ENCODE data around the gene SNX21. TPM values are rescaled to one million over a fixed set of nuclear protein-coding genes. Genes with fewer than 3 reads are reported as not detected.
"Not testable (repeated sequence)": the region's sequence is repeated elsewhere in the genome, so short reads cannot be mapped to it uniquely, and the experiment has no call there.

SNX21 gene, protein sequence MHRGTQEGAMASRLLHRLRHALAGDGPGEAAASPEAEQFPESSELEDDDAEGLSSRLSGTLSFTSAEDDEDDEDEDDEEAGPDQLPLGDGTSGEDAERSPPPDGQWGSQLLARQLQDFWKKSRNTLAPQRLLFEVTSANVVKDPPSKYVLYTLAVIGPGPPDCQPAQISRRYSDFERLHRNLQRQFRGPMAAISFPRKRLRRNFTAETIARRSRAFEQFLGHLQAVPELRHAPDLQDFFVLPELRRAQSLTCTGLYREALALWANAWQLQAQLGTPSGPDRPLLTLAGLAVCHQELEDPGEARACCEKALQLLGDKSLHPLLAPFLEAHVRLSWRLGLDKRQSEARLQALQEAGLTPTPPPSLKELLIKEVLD
- polyA plus RNA-seq (2013, experiment 1 of 4) = 12.9 TPM
- polyA plus RNA-seq (2013, experiment 2 of 4) = 12.3 TPM
- 10.7 TPM for polyA plus RNA-seq (2013, experiment 3 of 4)
- 13.3 TPM for polyA plus RNA-seq (2013, experiment 4 of 4)

GRCh38 chr20:45833030-45833882 lies at the start of gene SNX21:
Gene SNX21, plus strand, starts transcription at chr20:45833799. Its CDS starts 121 bp downstream, at chr20:45833920.
- WGBS, 2 experiments = 14 to 17% methylated on average over 35 of the region's 35 CpGs
- Histone ChIP-seq H3K27ac (ENCODE audit: insufficient read depth, low read depth, low read length, poor library complexity, severe bottlenecking) (peak within 1 kb of the TSS; percentile 30), H3K27me3 (ENCODE audit: control insufficient read depth, insufficient read depth, low read length, poor library complexity, severe bottlenecking) (no peaks in the 10 kb centered on the region)

DNA sequence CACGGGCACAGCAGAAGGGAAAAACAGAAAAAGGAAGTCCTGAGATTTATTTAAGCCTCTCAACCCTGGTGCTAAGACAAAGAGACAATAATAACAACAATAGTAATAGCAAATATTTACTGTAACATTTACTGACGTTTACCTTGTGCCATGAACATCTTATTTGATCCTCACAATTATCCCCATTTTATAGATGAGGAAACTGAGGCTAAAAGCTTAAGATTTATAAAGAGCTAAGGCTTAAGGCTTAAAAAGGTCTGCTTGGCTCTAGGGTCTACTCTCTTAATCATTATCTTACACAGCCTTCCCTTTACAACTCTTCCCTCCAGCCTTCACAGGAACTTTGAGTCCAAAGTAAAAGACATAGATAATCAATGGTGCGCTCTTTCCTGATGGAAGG lies 45.2 kb upstream of the SNX21 start:
- no peaks in the 10 kb centered on the region for H3K9me3 ChIP-seq (ENCODE audit: control insufficient read depth, low read length)
- H3K4me1 ChIP-seq (ENCODE audit: control insufficient read depth, insufficient read depth, low read length) = peaks cover 5% of the 10 kb centered on the region
- H3K4me3 ChIP-seq (ENCODE audit: insufficient read depth, low read depth, low read length) = no peak overlapping the region
- no peak overlapping the region for H3K27ac ChIP-seq (ENCODE audit: insufficient read depth, low read depth, low read length, poor library complexity, severe bottlenecking)
- no peaks in the 10 kb centered on the region for H3K36me3 ChIP-seq (ENCODE audit: control insufficient read depth, insufficient read depth, low read length)
- 86 to 88% methylated on average over 2 to 3 of the region's 3 CpGs for WGBS, 2 experiments
- no peaks in the 10 kb centered on the region for H3K27me3 ChIP-seq (ENCODE audit: control insufficient read depth, insufficient read depth, low read length, poor library complexity, severe bottlenecking)

More at GRCh38 chr20:45833030-45833882, at the start of gene SNX21:
- Histone ChIP-seq H3K36me3 (ENCODE audit: control insufficient read depth, insufficient read depth, low read length) (peaks cover 2% of the 10 kb centered on the region), H3K4me1 (ENCODE audit: control insufficient read depth, insufficient read depth, low read length) (peaks cover 5% of the 10 kb centered on the region), H3K9me3 (ENCODE audit: control insufficient read depth, low read length) (no peaks in the 10 kb centered on the region), H3K4me3 (ENCODE audit: insufficient read depth, low read depth, low read length) (peak within 1 kb of the TSS; percentile 63)

GRCh38 chr20:45792317-45793118 lies 41.1 kb upstream of the SNX21 start:
- H3K4me3 ChIP-seq (ENCODE audit: insufficient read depth, low read depth, low read length) = peak overlapping the region; percentile 85
- H3K27ac ChIP-seq (ENCODE audit: insufficient read depth, low read depth, low read length, poor library complexity, severe bottlenecking) = no peak overlapping the region
- no peaks in the 10 kb centered on the region for H3K9me3 ChIP-seq (ENCODE audit: control insufficient read depth, low read length)
- H3K4me1 ChIP-seq (ENCODE audit: control insufficient read depth, insufficient read depth, low read length) = peaks cover 5% of the 10 kb centered on the region
- 46 to 49% methylated on average over 19 of the region's 19 CpGs for WGBS, 2 experiments
- H3K36me3 ChIP-seq (ENCODE audit: control insufficient read depth, insufficient read depth, low read length) = peaks cover 13% of the 10 kb centered on the region
- no peaks in the 10 kb centered on the region for H3K27me3 ChIP-seq (ENCODE audit: control insufficient read depth, insufficient read depth, low read length, poor library complexity, severe bottlenecking)

GRCh38 chr20:45796337-45797065 lies 37.1 kb upstream of the SNX21 start:
- H3K36me3 ChIP-seq (ENCODE audit: control insufficient read depth, insufficient read depth, low read length) = peaks cover 18% of the 10 kb centered on the region
- WGBS, 2 experiments = 92 to 93% methylated on average over 11 of the region's 11 CpGs

DNA sequence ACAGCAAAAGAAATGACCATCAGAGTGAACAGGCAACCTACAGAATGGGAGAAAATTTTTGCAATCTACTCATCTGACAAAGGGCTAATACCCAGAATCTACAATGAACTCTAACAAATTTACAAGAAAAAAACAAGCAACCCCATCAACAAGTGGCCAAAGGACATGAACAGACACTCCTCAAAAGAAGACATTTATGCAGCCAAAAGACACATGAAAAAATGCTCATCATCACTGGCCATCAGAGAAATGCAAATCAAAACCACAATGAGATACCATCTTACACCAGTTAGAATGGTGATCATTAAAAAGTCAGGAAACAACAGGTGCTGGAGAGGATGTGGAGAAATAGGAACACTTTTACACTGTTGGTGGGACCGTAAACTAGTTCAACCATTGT lies 36.1 kb upstream of the SNX21 start:
- no CpG with 5 or more reads among the region's 1 CpG for WGBS, 2 experiments
- not testable (repeated sequence) for H3K27me3 ChIP-seq (ENCODE audit: control insufficient read depth, insufficient read depth, low read length, poor library complexity, severe bottlenecking); H3K4me3 ChIP-seq (ENCODE audit: insufficient read depth, low read depth, low read length); H3K4me1 ChIP-seq (ENCODE audit: control insufficient read depth, insufficient read depth, low read length); H3K9me3 ChIP-seq (ENCODE audit: control insufficient read depth, low read length); H3K27ac ChIP-seq (ENCODE audit: insufficient read depth, low read depth, low read length, poor library complexity, severe bottlenecking)
- peaks cover 24% of the 10 kb centered on the region for H3K36me3 ChIP-seq (ENCODE audit: control insufficient read depth, insufficient read depth, low read length)

More at GRCh38 chr20:45796337-45797065, 37.1 kb upstream of the SNX21 start:
- Histone ChIP-seq H3K27ac (ENCODE audit: insufficient read depth, low read depth, low read length, poor library complexity, severe bottlenecking) (no peak overlapping the region), H3K9me3 (ENCODE audit: control insufficient read depth, low read length) (no peaks in the 10 kb centered on the region), H3K27me3 (ENCODE audit: control insufficient read depth, insufficient read depth, low read length, poor library complexity, severe bottlenecking) (no peaks in the 10 kb centered on the region), H3K4me3 (ENCODE audit: insufficient read depth, low read depth, low read length) (no peak overlapping the region), H3K4me1 (ENCODE audit: control insufficient read depth, insufficient read depth, low read length) (peaks cover 5% of the 10 kb centered on the region)

GRCh38 chr20:45797955-45798354 lies 35.6 kb upstream of the SNX21 start:
- peaks cover 24% of the 10 kb centered on the region for H3K36me3 ChIP-seq (ENCODE audit: control insufficient read depth, insufficient read depth, low read length)
- H3K27me3 ChIP-seq (ENCODE audit: control insufficient read depth, insufficient read depth, low read length, poor library complexity, severe bottlenecking); H3K4me3 ChIP-seq (ENCODE audit: insufficient read depth, low read depth, low read length); H3K27ac ChIP-seq (ENCODE audit: insufficient read depth, low read depth, low read length, poor library complexity, severe bottlenecking); H3K9me3 ChIP-seq (ENCODE audit: control insufficient read depth, low read length); H3K4me1 ChIP-seq (ENCODE audit: control insufficient read depth, insufficient read depth, low read length): not testable (repeated sequence)
- WGBS, 2 experiments = 93 to 94% methylated on average over 2 to 3 of the region's 3 CpGs

DNA sequence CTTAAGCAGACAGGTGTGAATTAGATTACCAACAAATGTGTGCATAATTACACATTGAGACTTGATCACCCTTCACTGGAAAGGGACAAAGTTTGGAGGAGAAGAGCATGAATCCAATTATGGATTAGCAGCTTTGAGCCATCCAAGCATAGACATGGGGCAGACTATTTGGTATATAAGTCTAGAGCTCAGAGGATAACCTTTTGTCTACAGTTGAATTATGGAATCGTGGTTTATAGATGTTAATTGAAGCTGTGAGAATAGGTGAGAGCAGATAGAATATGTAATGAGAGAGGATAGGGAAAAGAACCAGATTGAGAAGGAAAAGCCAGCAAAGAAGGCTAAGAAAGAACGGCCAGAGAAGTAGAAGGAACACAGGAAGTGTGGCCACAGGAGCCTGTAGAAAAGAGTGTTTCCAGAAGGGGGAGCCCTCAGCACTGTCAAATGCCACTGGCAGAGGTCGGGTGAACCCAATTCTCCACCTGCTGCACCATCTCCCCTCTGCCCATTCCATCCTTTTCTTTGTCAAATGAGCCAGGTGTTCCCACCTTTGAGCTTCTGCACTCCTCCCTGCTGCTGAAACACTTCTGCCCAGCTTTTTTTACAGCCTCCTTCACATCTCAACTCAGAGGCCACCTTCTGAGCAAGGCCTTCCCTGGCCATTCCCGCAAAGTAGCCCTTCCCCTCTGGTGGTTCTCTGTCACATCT lies 34.5 kb upstream of the SNX21 start:
- Histone ChIP-seq H3K36me3 (ENCODE audit: control insufficient read depth, insufficient read depth, low read length) (peaks cover 34% of the 10 kb centered on the region), H3K9me3 (ENCODE audit: control insufficient read depth, low read length) (no peaks in the 10 kb centered on the region), H3K4me1 (ENCODE audit: control insufficient read depth, insufficient read depth, low read length) (no peaks in the 10 kb centered on the region), H3K27ac (ENCODE audit: insufficient read depth, low read depth, low read length, poor library complexity, severe bottlenecking) (no peak overlapping the region), H3K4me3 (ENCODE audit: insufficient read depth, low read depth, low read length) (no peak overlapping the region), H3K27me3 (ENCODE audit: control insufficient read depth, insufficient read depth, low read length, poor library complexity, severe bottlenecking) (no peaks in the 10 kb centered on the region)
- 47 to 51% methylated on average over 4 of the region's 4 CpGs for WGBS, 2 experiments

DNA sequence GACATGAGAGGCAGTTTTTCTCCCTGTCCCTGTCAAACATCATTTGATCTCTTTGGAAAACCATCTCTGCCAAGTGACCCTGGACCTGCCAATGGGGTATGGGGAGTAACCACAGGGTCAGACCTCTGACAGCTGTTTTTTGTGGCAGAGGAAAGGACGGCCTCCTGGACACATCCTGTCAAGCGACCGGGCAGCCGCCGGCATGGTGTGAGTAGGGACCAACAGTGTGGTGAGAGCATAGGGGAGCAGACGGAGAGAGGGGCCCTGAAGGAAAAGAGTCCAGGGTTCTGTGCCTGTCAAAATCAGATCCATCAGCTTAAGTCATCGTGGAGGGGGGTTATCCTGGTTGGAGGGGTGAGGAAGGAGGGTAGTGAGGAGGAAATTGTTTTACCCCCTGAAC lies 31.7 kb upstream of the SNX21 start:
- no peaks in the 10 kb centered on the region for H3K27me3 ChIP-seq (ENCODE audit: control insufficient read depth, insufficient read depth, low read length, poor library complexity, severe bottlenecking)
- no peak overlapping the region for H3K4me3 ChIP-seq (ENCODE audit: insufficient read depth, low read depth, low read length)
- no peaks in the 10 kb centered on the region for H3K4me1 ChIP-seq (ENCODE audit: control insufficient read depth, insufficient read depth, low read length)
- H3K9me3 ChIP-seq (ENCODE audit: control insufficient read depth, low read length) = no peaks in the 10 kb centered on the region
- WGBS, 2 experiments = 88 to 89% methylated on average over 7 of the region's 7 CpGs
- no peak overlapping the region for H3K27ac ChIP-seq (ENCODE audit: insufficient read depth, low read depth, low read length, poor library complexity, severe bottlenecking)
- H3K36me3 ChIP-seq (ENCODE audit: control insufficient read depth, insufficient read depth, low read length) = peaks cover 34% of the 10 kb centered on the region

Data from ectodermal cell (in vitro differentiated cells).